ENCODE results near the gene ALDH1B1. TPM values are rescaled to one million over a fixed set of nuclear protein-coding genes. Genes with fewer than 3 reads are reported as not detected.

ALDH1B1 gene
- total RNA-seq, 1 experiment from 2014 or later: 79.0 TPM

- no peak for DNase-seq
- Histone ChIP-seq H3K27me3 (no peaks in the 10 kb centered on the region), H3K4me3 (no peak overlapping the region), H3K9me3 (no peaks in the 10 kb centered on the region), H3K36me3 (no peaks in the 10 kb centered on the region)
Measured at GRCh38 chr9:38437193-38437823, 44.8 kb downstream of the ALDH1B1 start.

GRCh38 chr9:38439291-38439915, 46.9 kb downstream of the ALDH1B1 start:
- H3K36me3 ChIP-seq: no peaks in the 10 kb centered on the region
- H3K27me3 ChIP-seq: no peaks in the 10 kb centered on the region
- no peak for DNase-seq
- H3K4me3 ChIP-seq: no peak overlapping the region
- no peaks in the 10 kb centered on the region for H3K9me3 ChIP-seq

DNA sequence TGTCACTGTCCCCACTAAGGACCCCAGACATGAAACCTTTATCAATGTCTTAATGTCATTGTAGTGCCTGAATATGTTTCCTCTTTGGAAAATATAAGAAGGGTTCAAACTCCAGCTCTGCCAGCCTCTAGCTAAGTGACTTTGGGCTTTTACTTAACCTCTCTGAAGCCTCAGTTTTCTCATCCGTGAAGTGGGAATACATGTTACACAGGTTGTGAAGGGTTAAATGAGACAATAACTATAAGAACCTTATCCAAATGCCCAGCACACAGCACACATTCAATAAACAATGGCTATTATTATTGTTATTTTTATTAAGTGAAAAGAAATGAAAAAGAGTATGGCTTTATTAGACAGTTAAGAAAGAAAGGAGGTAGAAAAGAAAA, 47.4 kb downstream of the ALDH1B1 start:
- Histone ChIP-seq H3K27me3 (no peaks in the 10 kb centered on the region), H3K9me3 (no peaks in the 10 kb centered on the region), H3K36me3 (no peaks in the 10 kb centered on the region), H3K4me3 (no peak overlapping the region)
- DNase-seq: no peak

- DNase-seq: no peak
- no peak overlapping the region for H3K4me3 ChIP-seq
- no peaks in the 10 kb centered on the region for H3K9me3 ChIP-seq
- H3K27me3 ChIP-seq: no peaks in the 10 kb centered on the region
- no peaks in the 10 kb centered on the region for H3K36me3 ChIP-seq
Measured at GRCh38 chr9:38440516-38440915, 48.0 kb downstream of the ALDH1B1 start.

DNA sequence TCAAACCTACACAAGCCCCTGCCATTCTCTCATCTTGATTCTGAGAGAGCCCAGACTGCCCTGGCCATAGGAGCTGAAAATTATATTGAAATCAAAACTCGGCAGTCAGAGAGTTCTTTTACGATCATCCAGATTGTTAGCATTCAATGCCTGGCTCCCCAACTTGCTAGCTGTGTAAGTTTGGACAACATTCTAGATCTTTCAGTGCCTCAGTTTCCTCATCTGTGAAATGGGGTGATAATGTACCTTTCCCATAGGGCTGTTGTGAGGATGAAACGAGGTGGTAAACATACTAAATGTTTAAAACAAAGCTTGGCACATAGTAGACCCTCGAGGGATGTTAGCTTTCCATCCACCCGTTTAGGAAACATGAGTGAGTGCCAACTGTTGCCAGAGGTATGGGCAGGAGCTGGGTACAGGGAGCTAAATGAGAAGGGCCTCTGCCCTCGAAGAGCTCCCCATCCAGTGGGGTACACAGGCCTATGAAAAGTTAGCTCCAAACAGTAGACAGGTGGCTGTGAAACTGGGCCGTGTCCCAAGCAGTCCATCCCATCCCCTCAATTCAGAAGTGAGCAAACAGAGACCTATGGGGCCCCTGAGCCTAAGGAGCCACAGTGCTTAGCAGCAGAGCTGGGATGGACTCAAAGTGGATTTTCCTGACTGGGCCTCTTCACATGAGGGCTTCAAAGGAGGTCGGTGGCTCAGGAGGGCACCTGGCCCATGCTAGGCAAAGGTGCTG, 49.0 kb downstream of the ALDH1B1 start:
- Histone ChIP-seq H3K4me3 (no peak overlapping the region), H3K36me3 (no peaks in the 10 kb centered on the region), H3K27me3 (peaks cover 5% of the 10 kb centered on the region; the same call in 1 of the 2 replicates), H3K9me3 (no peaks in the 10 kb centered on the region)
- no peak for DNase-seq

- no peak for DNase-seq
- Histone ChIP-seq H3K27me3 (peaks cover 9% of the 10 kb centered on the region), H3K36me3 (no peaks in the 10 kb centered on the region), H3K9me3 (no peaks in the 10 kb centered on the region), H3K4me3 (no peak overlapping the region)
Measured at GRCh38 chr9:38442473-38443096, 50.1 kb downstream of the ALDH1B1 start.

GRCh38 chr9:38443181-38443580, 50.7 kb downstream of the ALDH1B1 start:
- H3K27me3 ChIP-seq: peaks cover 9% of the 10 kb centered on the region
- H3K4me3 ChIP-seq: no peak overlapping the region
- peak; percentile 15 for DNase-seq
- no peaks in the 10 kb centered on the region for H3K36me3 ChIP-seq
- no peaks in the 10 kb centered on the region for H3K9me3 ChIP-seq

GRCh38 chr9:38443597-38443996, 51.1 kb downstream of the ALDH1B1 start:
- H3K27me3 ChIP-seq: peaks cover 9% of the 10 kb centered on the region
- H3K9me3 ChIP-seq: no peaks in the 10 kb centered on the region
- no peak for DNase-seq
- no peak overlapping the region for H3K4me3 ChIP-seq
- H3K36me3 ChIP-seq: no peaks in the 10 kb centered on the region

- Histone ChIP-seq H3K4me3 (no peak overlapping the region), H3K9me3 (no peaks in the 10 kb centered on the region), H3K27me3 (peaks cover 9% of the 10 kb centered on the region), H3K36me3 (no peaks in the 10 kb centered on the region)
- no peak for DNase-seq
Measured at GRCh38 chr9:38445154-38446043, 52.9 kb downstream of the ALDH1B1 start.

DNA sequence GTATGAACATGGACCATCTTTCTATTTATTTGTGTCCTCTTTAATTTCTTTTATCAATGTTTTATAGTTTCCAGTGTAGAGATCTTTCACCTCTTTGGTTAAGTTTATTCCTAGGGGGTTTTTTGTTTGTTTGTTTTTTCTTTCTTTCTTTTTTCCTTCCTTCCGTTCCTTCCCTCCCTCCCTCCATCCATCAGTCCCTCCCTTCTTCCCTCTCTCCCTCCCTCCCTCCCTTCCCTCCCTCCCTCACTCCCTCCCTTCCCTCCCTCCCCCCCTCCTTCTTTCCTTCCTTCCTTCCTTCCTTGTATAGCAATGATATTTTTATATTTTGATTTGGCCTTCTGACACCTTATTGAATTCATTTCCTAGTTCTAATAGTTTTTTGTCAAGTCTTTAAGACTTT, 55.2 kb downstream of the ALDH1B1 start:
- Histone ChIP-seq H3K9me3 (no peaks in the 10 kb centered on the region), H3K27me3 (peaks cover 9% of the 10 kb centered on the region), H3K4me3 (no peak overlapping the region), H3K36me3 (no peaks in the 10 kb centered on the region)
- no peak for DNase-seq

Other genes with a start within 250 kb of the ALDH1B1 start
- 0.95 and 2.3 TPM in 2 replicates for gene IGFBPL1, start 31.8 kb downstream of the ALDH1B1 start, total RNA-seq (2014; rRNA removed; shearing (Covaris generic); ENCODE audit: low replicate concordance)
- 0.07 TPM in 1 of 2 replicates, not detected in the other for gene ANKRD18A, start 227.9 kb downstream of the ALDH1B1 start, total RNA-seq (2014; rRNA removed; shearing (Covaris generic); ENCODE audit: low replicate concordance)

All from MG63 (cell line).